ENCODE data around the gene DCAF5.

The DCAF5 gene

GRCh38 chr14:69055125-69055524 is 97.8 kb downstream of the DCAF5 start:
- no peak for TF ChIP-seq MYC (IDR thresholded peaks at IDR 0.05; ENCODE audit: low read depth, low read length)
- no peak for TF ChIP-seq CTCF (IDR thresholded peaks at IDR 0.05; ENCODE audit: low read depth, low read length)
- TF ChIP-seq MAX (IDR thresholded peaks at IDR 0.05; ENCODE audit: low read depth, low read length) = no peak
- TF ChIP-seq POLR2A (IDR thresholded peaks at IDR 0.05; ENCODE audit: extremely low read depth, insufficient read length) = no peak
- no peak for DNase-seq (ENCODE audit: low read depth)
- H3K4me3 ChIP-seq (ENCODE audit: low read depth, low read length) = no peak overlapping the region

- no peak overlapping the region for H3K4me3 ChIP-seq (ENCODE audit: low read depth, low read length)
- DNase-seq (ENCODE audit: low read depth) = no peak
- no peak for TF ChIP-seq POLR2A (IDR thresholded peaks at IDR 0.05; ENCODE audit: extremely low read depth, insufficient read length)
- no peak for TF ChIP-seq CTCF (IDR thresholded peaks at IDR 0.05; ENCODE audit: low read depth, low read length)
- no peak for TF ChIP-seq MAX (IDR thresholded peaks at IDR 0.05; ENCODE audit: low read depth, low read length)
- TF ChIP-seq MYC (IDR thresholded peaks at IDR 0.05; ENCODE audit: low read depth, low read length) = no peak
These were observed 98.9 kb downstream of the DCAF5 start for GRCh38 chr14:69054030-69054429.

GRCh38 chr14:69052181-69052601 is 100.7 kb downstream of the DCAF5 start:
- no peak for DNase-seq (ENCODE audit: low read depth)
- no peak for TF ChIP-seq POLR2A (IDR thresholded peaks at IDR 0.05; ENCODE audit: extremely low read depth, insufficient read length)
- no peak for TF ChIP-seq CTCF (IDR thresholded peaks at IDR 0.05; ENCODE audit: low read depth, low read length)
- TF ChIP-seq MAX (IDR thresholded peaks at IDR 0.05; ENCODE audit: low read depth, low read length) = no peak
- no peak for TF ChIP-seq MYC (IDR thresholded peaks at IDR 0.05; ENCODE audit: low read depth, low read length)
- H3K4me3 ChIP-seq (ENCODE audit: low read depth, low read length) = no peak overlapping the region

GRCh38 chr14:69050240-69051184 is 102.4 kb downstream of the DCAF5 start:
- TF ChIP-seq POLR2A (IDR thresholded peaks at IDR 0.05; ENCODE audit: extremely low read depth, insufficient read length) (no peak), CTCF (IDR thresholded peaks at IDR 0.05; ENCODE audit: low read depth, low read length) (no peak), MYC (IDR thresholded peaks at IDR 0.05; ENCODE audit: low read depth, low read length) (no peak), MAX (IDR thresholded peaks at IDR 0.05; ENCODE audit: low read depth, low read length) (no peak)
- no peak overlapping the region for H3K4me3 ChIP-seq (ENCODE audit: low read depth, low read length)
- DNase-seq (ENCODE audit: low read depth) = no peak

GRCh38 chr14:69049675-69050074 is 103.2 kb downstream of the DCAF5 start:
- TF ChIP-seq POLR2A (IDR thresholded peaks at IDR 0.05; ENCODE audit: extremely low read depth, insufficient read length) (no peak), MYC (IDR thresholded peaks at IDR 0.05; ENCODE audit: low read depth, low read length) (no peak), MAX (IDR thresholded peaks at IDR 0.05; ENCODE audit: low read depth, low read length) (no peak), CTCF (IDR thresholded peaks at IDR 0.05; ENCODE audit: low read depth, low read length) (no peak)
- no peak for DNase-seq (ENCODE audit: low read depth)

More at GRCh38 chr14:69049675-69050074, 103.2 kb downstream of the DCAF5 start:
- no peak overlapping the region for H3K4me3 ChIP-seq (ENCODE audit: low read depth, low read length)

All from NB4 (cell line).